Liver (tissue), 2 donors: ENCODE data around the gene COPZ2.

Experiments used
- GABPA ChIP-seq, 2 donors: IDR thresholded peaks in 1 of 2; conservative IDR thresholded peaks in 1 of 2; 2 replicates each; pipeline ENCODE4 v1.6.1; 2016; ENCODE audit warnings: antibody characterized with exemption in 2 of 2, mild to moderate bottlenecking in 1 of 2, moderate library complexity in 1 of 2
- TAF1 ChIP-seq: conservative IDR thresholded peaks from 2 replicates; pipeline ENCODE4 v1.6.1; 2016; ENCODE audit warnings: antibody characterized with exemption, mild to moderate bottlenecking
- YY1 ChIP-seq: IDR thresholded peaks from 2 replicates; pipeline ENCODE4 v1.6.1; 2016; ENCODE audit warnings: antibody characterized with exemption, mild to moderate bottlenecking
- donor health status: healthy.

DNA sequence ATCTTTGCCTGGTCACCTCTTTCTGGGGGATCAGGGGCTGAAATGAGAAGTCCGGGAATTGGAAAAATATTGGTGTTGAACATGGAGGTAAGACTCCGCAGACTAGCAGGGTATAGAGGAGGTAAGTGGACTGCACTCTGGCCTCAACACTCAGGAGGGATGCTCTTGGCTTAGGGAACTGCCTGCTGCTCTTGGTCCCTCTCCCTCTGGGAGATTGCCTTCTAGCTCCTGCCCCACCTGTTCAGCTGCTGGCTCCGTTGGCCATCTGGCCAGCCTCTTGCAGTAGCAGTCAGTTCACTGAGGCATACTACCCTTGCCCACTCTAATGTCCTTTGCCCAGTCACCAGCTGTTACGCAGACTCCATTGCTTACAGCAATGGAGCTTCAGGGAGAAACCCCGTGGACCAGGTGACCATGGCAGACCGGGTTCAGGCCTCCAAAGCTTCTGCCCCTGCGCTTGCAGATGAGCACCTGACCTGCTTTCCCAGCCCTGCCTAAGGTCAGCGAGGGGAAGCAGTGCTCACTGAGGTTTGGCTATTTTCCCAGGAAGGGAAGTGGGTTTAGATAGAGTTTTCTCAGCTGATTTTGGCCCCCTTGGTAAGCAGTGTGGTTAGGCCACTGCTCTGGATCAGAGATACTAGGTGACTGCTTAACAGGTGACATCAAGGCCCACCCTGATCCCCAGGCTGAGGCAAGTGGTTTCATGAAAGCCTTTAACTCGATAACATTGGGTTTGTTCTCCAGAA is 54.8 kb downstream of the COPZ2 start:
- TF ChIP-seq TAF1 (no peak), GABPA (IDR thresholded peaks at IDR 0.05 in 1 of 2, conservative IDR thresholded peaks at IDR 0.05 in 1 of 2) (no peak), YY1 (no peak)
